ENCODE results near the gene GLT8D1.
"Not testable (repeated sequence)": the region's sequence is repeated elsewhere in the genome, so short reads cannot be mapped to it uniquely, and the experiment has no call there.

Gene GLT8D1

DNA sequence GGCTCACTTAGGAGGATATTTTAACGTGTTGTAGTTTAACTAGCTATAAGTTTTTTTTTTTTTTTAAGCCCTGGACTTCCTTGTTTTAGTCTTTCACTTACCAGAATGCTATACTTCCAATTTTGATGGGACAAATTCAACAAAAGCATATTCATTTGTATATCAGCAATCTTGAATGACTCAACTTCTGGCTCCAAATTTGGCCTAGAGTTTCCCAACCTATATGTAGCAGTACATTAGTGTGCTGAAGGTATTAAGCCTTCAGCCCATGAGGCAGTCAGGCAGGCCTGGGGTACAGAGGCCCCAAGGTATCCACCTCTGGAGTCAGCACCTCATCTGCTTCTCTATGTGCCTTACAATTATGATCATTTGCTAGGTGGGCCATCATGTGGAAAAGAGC, 25.8 kb downstream of the GLT8D1 start:
- DNase-seq: no peak

DNA sequence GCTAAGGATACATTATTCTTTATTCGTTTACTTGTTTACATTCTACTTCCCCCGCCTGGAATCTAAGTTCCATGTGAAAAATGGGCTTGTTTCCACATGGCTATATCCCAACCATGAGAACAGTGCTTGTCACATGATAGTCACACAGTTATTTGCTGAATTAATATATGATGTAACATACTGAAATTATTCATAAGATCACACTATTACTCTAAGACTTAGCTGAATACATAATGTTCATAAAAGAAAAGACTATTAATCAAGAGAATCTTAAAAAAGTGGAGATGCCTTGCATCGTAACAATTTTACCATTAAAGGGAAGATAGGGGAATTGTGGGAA, 26.4 kb downstream of the GLT8D1 start:
- DNase-seq: no peak

DNA sequence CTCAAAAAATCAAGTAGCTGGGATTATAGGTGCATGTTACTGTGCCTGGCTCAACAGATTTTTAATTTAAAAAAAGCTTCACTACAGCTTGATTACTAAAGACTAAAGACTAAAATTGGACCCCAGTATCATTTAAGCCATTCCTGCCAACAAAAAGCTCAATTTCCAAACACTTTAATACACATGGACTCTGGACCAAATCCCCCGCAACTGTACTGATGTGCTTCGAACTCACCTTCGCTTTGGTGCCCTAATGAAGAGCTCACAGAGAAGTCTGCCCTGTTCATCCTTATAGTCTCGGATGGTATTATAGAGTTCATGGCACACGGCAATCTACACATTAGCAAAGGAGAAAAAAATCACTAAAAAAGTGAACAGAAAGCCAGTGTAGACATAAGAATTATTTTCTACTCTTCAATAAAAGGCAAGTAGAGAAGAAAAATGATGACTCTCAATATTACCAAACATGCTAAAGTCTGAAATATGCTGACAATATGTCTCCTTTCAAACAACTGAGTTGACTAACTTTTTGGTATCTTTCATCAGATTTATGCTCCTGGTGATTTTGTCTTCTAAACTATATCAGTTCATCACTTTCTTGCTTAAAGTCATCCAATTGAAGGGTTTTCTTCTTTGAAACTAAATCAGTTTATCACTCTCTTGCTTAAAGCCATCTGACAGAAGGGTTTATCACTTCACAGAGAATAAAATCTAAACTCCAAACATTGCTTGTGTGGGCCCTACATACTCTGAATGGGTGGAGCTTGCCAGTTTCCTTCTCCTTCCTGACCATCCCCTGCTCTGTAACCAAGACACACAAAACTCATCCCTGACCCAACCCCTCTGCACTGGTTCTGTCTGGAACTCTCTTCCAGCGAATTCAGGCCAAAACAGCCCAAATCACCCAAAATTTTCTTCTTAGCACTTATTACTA, 27.1 kb downstream of the GLT8D1 start:
- DNase-seq: no peak

DNA sequence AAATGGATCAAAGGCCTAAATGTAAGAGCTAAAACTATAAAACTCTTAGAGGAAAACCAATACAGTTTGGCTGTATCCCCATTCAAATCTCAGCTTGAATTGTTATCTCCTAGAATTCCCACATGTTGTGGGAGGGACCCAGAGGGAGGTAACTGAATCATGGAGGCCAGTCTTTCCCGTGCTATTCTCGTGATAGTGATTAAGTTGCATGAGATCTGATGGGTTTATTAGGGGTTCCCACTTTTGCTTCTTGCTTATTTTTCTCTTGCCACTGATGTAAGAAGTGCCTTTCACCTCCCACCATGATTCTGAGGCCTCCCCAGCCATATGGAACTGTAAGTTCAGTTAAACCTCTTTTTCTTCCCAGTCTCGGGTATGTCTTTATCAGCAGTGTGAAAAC, 29.4 kb downstream of the GLT8D1 start:
- DNase-seq: not testable (repeated sequence)

DNA sequence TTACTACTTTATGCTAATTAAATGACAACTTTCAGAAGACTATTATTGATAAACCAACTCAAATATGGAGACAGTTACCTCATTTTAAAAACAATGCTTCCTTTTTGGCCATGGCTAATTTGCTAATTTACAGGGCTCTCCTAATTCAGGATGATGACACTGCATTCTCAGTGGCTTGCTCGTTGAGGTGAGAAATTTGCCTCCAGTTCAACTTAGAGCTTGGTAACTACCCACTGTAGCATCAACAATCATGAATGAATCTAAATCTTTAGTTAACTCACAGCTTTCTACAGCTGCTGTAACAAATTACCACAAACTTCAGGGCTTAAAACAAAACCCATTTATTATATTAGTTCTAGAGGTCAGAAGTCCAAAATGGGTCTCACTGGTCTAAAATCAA, 33.9 kb downstream of the GLT8D1 start:
- no peak for DNase-seq

DNA sequence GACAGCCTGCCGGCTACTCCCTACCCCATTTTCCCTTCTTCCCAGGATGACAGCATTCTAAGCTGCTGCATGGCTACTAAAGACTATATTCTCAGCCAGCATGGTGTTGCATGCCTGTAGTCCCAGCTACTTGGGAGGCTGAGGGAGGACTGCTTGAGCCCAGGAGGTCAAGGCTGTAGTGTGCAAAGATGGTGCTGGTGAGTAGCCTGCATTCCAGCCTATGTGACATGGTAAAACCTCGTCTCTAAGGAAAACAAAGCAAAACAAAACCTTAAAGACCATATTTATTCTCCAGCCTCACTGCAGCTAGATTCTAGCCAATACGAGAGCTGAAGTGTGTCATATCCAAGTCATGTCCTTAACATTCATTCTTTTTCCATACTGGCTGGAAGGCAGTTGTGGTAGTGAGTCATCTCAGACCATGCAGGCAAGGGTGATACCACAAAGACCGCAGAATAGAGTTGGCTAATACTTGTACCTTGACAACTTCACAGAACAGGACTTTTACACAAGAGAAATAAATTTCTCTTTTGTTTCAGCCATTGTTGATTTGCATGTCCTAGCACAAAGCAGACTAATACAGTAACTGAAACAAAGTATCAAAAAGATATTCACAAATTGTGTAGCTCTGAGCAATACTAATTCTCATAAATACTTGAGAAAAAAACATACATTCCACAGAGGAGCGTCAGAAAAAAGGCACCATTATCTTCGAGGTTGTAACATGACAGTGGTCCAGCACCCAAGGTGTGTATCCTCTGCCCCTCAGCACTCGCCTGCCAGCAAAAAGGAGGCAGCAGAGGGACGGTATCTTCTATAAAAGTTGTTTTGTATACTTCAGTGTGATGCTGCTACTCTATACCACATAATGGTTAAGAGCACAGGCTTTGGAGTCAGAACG, 34.7 kb downstream of the GLT8D1 start:
- DNase-seq: peak; percentile 11

DNA sequence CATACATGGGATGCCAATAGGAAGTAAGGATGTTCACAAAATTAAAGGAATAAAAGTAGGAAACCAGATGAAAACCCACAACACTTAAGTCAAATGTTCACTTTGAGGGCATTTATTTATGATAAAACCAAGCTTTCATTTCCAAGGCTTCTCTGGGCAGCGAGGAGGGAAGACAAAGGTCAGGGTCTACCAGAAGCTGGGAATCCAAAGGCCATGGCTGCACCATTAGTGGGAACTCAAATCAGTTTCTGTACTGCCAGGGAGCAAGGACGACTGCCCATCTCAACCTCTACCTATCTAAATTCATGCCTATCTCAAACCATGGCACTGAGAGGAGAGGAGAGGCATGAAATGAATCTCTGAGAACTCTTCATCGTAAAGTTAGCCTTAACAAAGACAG, 42.5 kb downstream of the GLT8D1 start:
- DNase-seq: no peak

DNA sequence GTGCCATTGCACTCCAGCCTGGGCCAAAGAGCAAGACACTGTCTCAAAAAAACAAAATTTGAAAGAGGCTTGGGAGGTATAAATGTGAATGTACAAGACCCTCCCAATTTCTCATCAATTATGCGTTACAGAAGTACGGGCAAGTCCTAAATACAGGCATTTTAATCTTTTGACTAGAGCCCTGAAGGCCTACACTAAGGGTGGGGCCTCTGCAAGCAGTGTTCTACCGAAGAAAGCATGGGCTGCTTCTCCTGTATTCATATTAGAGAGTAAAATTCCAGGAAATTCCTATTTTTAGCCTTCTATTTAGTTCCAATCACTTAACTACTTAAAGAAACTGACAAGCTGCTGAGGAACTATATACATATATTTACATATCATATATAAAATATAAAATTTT, 45.5 kb downstream of the GLT8D1 start:
- no peak for DNase-seq

DNA sequence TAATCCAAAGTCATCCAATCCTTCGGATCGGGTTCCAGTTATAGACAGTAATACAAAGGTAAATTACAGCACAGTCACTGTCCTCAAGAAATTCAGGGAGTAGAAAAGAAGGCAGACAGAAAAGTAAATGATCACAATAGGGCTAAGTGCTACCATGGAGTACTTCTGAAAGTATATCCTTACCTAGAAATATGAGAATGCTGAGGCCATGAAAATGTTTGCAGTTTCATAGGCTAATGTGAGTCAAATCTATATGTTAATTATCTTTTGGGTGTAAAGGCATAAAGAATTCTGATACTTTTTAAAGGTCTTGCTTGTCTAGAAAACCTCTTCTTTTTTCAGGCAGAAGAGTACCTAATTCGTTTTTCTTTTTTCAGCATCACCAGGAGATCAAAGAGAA, 49.7 kb downstream of the GLT8D1 start:
- no peak for DNase-seq

DNA sequence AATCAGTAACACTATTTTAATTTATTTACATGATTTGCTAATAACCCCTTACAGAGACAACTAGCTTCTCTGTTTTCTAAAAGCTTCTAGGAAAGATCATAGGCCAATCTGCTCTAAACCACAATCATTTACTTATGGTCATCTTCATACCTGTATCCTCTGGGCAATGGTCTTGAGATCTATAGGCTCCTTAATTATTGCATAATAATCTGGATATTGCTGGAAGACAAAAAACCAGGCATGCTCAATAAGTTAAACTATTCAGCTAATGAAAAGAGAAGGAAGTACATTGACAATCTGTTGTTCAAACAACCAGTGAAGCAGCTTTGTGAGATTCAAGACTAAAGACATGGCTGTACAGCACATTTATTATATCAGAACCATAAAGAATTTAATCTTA, 54.0 kb downstream of the GLT8D1 start:
- no peak for DNase-seq

DNA sequence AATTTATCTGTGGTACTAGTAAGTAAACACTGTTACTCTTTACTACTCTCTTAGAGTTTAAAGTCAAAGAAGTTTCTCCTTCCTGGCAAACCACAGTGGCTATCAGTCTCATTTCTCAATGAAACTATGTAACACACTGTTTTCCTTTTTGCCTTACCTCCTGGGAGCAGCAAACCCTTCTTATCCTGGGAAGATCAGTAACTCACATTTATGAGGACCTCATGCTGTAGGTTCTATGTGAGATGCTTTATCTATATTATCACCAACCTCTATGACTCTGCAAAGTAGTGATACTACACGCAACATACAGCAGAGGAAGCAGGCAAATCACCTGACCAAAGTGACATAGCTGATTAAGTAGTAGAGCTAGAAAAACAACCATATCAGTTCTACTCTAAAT, 55.2 kb downstream of the GLT8D1 start:
- DNase-seq: no peak

DNA sequence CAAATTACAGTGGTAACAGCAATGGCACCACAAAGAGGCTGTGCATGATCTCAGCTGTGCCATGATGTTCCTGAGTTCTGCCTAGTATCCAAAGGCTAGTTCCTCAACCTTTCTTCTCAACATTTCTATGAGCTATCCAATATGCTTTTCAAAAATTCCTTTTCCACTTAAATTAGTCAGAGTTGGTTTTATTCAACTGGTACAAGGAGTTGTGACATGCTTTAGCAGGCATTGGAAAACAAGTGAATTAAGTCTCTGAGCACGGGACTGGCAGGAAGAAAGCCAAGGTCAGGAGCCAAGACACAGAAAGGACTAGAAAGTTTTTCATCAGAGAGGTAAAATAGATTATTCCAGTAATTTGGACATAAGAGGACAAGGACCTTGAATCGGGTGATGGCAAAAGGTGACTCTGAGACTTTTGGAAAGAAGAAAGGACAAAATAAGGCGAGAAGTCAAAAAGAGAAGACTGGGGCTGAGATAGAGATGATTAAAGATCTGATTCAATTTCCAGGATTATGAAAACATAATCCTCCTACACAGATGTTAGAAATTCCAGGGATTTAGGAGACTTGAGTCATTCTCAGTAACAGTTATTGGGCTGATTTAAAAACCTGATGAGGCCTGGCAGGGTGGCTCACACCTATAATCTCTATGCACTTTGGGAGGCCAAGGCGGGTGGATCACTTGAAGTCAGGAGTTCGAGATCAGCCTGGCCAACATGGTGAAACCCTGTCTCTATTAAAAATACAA, 56.0 kb downstream of the GLT8D1 start:
- no peak for DNase-seq

DNA sequence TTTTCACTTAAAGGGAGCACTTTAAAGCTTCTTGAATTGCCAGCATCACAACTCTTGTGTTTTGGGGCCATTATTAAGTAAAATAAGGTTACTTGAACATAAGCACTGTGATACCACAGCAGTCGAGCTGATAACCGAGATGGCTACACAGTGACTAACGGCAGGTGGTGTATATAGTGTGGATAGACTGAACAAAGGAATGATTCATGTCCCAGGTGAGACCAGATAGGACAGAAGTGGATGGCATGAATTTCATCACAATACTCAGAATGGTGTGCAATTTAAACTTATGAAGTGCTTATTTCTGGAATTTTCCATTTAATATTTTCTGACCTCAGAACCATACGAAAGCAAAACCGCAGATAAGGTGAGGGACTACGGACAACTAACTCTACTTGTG, 60.0 kb downstream of the GLT8D1 start:
- DNase-seq: no peak

All from CD4-positive, alpha-beta T cell treated with Interleukin-6 for 4 hours (primary cell).